H4 (cell line): ENCODE data around the gene BCL2L1. TPM values are rescaled to one million over a fixed set of nuclear protein-coding genes. Genes with fewer than 3 reads are reported as not detected.
"Not testable (repeated sequence)": the region's sequence is repeated elsewhere in the genome, so short reads cannot be mapped to it uniquely, and the experiment has no call there.

Source experiments
- DNase-seq: peaks from one replicate; pipeline ENCODE4 v3.0.0-alpha.2; 2015; ENCODE audit warnings: low spot score
- total RNA-seq: library from RNA; depleted of rRNA; stranded (reverse); fragments of >200 nt; shearing (Covaris generic); gene quantifications from 2 replicates; pipeline ENCODE4 v1.2.3, GENCODE V29; 2014

Gene BCL2L1
- total RNA-seq, 1 experiment from 2014 or later: 42.6 TPM

- not testable (repeated sequence) for DNase-seq
These were observed 74.6 kb downstream of the BCL2L1 start for GRCh38 chr20:31648104-31648503.

GRCh38 chr20:31644701-31645100, 78.0 kb downstream of the BCL2L1 start:
- no peak for DNase-seq

- no peak for DNase-seq
These were observed 79.1 kb downstream of the BCL2L1 start for GRCh38 chr20:31643522-31643921.

GRCh38 chr20:31642837-31643236, 79.8 kb downstream of the BCL2L1 start:
- no peak for DNase-seq

GRCh38 chr20:31641391-31641790, 81.3 kb downstream of the BCL2L1 start:
- DNase-seq: no peak

GRCh38 chr20:31640259-31640658, 82.4 kb downstream of the BCL2L1 start:
- DNase-seq: no peak

GRCh38 chr20:31638816-31639215, 83.9 kb downstream of the BCL2L1 start:
- DNase-seq: no peak

- DNase-seq: no peak
These were observed 84.4 kb downstream of the BCL2L1 start for GRCh38 chr20:31638317-31638716.

- no peak for DNase-seq
These were observed 85.0 kb downstream of the BCL2L1 start, which contains the start of gene COX4I2 for GRCh38 chr20:31637660-31638059. Gene COX4I2, plus strand, starts transcription at chr20:31637912. Its CDS starts 1,106 bp downstream, at chr20:31639018.

GRCh38 chr20:31633339-31633914, 89.2 kb downstream of the BCL2L1 start:
- DNase-seq: no peak

GRCh38 chr20:31632548-31633338, 89.9 kb downstream of the BCL2L1 start:
- DNase-seq: no peak

GRCh38 chr20:31630187-31630790, 92.4 kb downstream of the BCL2L1 start:
- no peak for DNase-seq

GRCh38 chr20:31628057-31628456, 94.6 kb downstream of the BCL2L1 start:
- not testable (repeated sequence) for DNase-seq

GRCh38 chr20:31626534-31626933, 96.1 kb downstream of the BCL2L1 start:
- not testable (repeated sequence) for DNase-seq

- DNase-seq: not testable (repeated sequence)
These were observed 99.6 kb downstream of the BCL2L1 start for GRCh38 chr20:31623123-31623505.

- DNase-seq: no peak
These were observed 102.4 kb downstream of the BCL2L1 start for GRCh38 chr20:31620246-31620645.

GRCh38 chr20:31617432-31618104, 105.1 kb downstream of the BCL2L1 start:
- DNase-seq: no peak

GRCh38 chr20:31615416-31615815, 107.3 kb downstream of the BCL2L1 start:
- DNase-seq: no peak
